Measurements from ENCODE around the gene SPEF1.
"Not testable (repeated sequence)": the region's sequence is repeated elsewhere in the genome, so short reads cannot be mapped to it uniquely, and the experiment has no call there.

SPEF1 gene

GRCh38 chr20:3798908-3799248 lies 17.6 kb upstream of the SPEF1 start:
- no peak overlapping the region for H3K27ac ChIP-seq (ENCODE audit: low read depth, low read length)
- no peak overlapping the region for H3K4me3 ChIP-seq (ENCODE audit: low read depth in 1 of 5, low read length in 5 of 5)
- H3K9me3 ChIP-seq (ENCODE audit: control insufficient read depth in 5 of 5, low read length in 5 of 5) = no peaks in the 10 kb centered on the region
- peaks cover 2 to 49% (median 24%) of the 10 kb centered on the region in 5 donors for H3K4me1 ChIP-seq (ENCODE audit: control insufficient read depth in 5 of 5, insufficient read depth in 5 of 5, low read length in 5 of 5)
- no peak overlapping the region for H3K9ac ChIP-seq (ENCODE audit: low read length in 5 of 5)
- peaks cover 0 to 43% (median 36%) of the 10 kb centered on the region in 5 donors for H3K36me3 ChIP-seq (ENCODE audit: control insufficient read depth in 5 of 5, insufficient read depth in 5 of 5, low read length in 5 of 5)
- H3K27me3 ChIP-seq (ENCODE audit: control insufficient read depth in 5 of 5, insufficient read depth in 4 of 5, low read length in 5 of 5) = no peaks in the 10 kb centered on the region

DNA sequence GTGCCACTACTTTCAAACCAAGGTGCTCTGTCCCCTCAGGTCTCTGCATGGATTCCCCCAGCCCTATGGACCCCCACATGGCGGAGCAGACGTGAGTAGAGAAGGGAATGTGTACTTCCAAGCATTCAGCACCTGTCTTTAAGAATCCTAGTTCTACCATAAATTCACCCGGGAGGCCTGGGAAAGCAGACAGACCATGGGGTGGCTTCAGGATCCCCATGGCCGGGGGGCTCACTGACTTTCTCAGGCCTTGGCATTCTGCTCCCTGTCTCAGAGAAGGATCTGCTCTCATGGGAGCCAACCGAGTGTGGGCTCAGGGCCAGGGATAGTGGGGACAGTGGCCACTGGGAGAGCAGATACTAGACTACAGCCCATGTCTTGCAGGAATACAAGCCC lies 17.1 kb upstream of the SPEF1 start:
- Histone ChIP-seq H3K9me3 (ENCODE audit: control insufficient read depth in 5 of 5, low read length in 5 of 5) (no peaks in the 10 kb centered on the region), H3K27ac (ENCODE audit: low read depth, low read length) (no peak overlapping the region), H3K36me3 (ENCODE audit: control insufficient read depth in 5 of 5, insufficient read depth in 5 of 5, low read length in 5 of 5) (peaks cover 0 to 38% (median 31%) of the 10 kb centered on the region in 5 donors), H3K9ac (ENCODE audit: low read length in 5 of 5) (no peak overlapping the region), H3K27me3 (ENCODE audit: control insufficient read depth in 5 of 5, insufficient read depth in 4 of 5, low read length in 5 of 5) (no peaks in the 10 kb centered on the region), H3K4me1 (ENCODE audit: control insufficient read depth in 5 of 5, insufficient read depth in 5 of 5, low read length in 5 of 5) (peaks cover 2 to 48% (median 24%) of the 10 kb centered on the region in 5 donors), H3K4me3 (ENCODE audit: low read depth in 1 of 5, low read length in 5 of 5) (no peak overlapping the region)

- Histone ChIP-seq H3K4me3 (ENCODE audit: low read depth in 1 of 5, low read length in 5 of 5) (peak overlapping the region in 1 of 5 donors; percentile 78), H3K27ac (ENCODE audit: low read depth, low read length) (no peak overlapping the region)
Measured at GRCh38 chr20:3797592-3798372, 16.5 kb upstream of the SPEF1 start.

DNA sequence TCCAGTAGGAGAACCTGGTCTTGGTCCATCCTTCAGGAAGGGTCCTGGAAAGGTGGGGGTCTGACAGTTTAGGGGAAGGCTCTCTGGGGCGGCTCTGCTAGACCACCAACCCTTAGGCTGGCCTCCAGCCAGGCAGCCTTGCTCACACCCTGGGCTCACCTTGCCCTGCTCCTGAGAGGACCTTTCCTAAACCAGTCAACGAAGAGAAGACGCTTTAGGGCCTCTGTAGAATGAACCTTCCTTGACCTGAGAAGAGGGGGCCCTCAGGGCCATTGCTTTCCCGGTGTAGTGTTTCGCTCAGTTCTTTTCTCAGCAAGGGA lies 15.9 kb upstream of the SPEF1 start:
- Histone ChIP-seq H3K4me3 (ENCODE audit: low read depth in 1 of 5, low read length in 5 of 5) (peak overlapping the region in 2 of 5 donors; percentile 78 to 90), H3K36me3 (ENCODE audit: control insufficient read depth in 5 of 5, insufficient read depth in 5 of 5, low read length in 5 of 5) (peaks cover 0 to 27% (median 21%) of the 10 kb centered on the region in 5 donors), H3K9ac (ENCODE audit: low read length in 5 of 5) (peak overlapping the region in 2 of 5 donors; percentile 19 to 59), H3K4me1 (ENCODE audit: control insufficient read depth in 5 of 5, insufficient read depth in 5 of 5, low read length in 5 of 5) (peaks cover 0 to 36% (median 18%) of the 10 kb centered on the region in 5 donors), H3K27me3 (ENCODE audit: control insufficient read depth in 5 of 5, insufficient read depth in 4 of 5, low read length in 5 of 5) (no peaks in the 10 kb centered on the region), H3K27ac (ENCODE audit: low read depth, low read length) (no peak overlapping the region), H3K9me3 (ENCODE audit: control insufficient read depth in 5 of 5, low read length in 5 of 5) (no peaks in the 10 kb centered on the region)

More at GRCh38 chr20:3797592-3798372, 16.5 kb upstream of the SPEF1 start:
- H3K4me1 ChIP-seq (ENCODE audit: control insufficient read depth in 5 of 5, insufficient read depth in 5 of 5, low read length in 5 of 5) = peaks cover 2 to 42% (median 24%) of the 10 kb centered on the region in 5 donors
- peaks cover 0 to 32% (median 25%) of the 10 kb centered on the region in 5 donors for H3K36me3 ChIP-seq (ENCODE audit: control insufficient read depth in 5 of 5, insufficient read depth in 5 of 5, low read length in 5 of 5)
- no peaks in the 10 kb centered on the region for H3K27me3 ChIP-seq (ENCODE audit: control insufficient read depth in 5 of 5, insufficient read depth in 4 of 5, low read length in 5 of 5)
- peak overlapping the region in 2 of 5 donors; percentile 19 to 59 for H3K9ac ChIP-seq (ENCODE audit: low read length in 5 of 5)
- no peaks in the 10 kb centered on the region for H3K9me3 ChIP-seq (ENCODE audit: control insufficient read depth in 5 of 5, low read length in 5 of 5)

DNA sequence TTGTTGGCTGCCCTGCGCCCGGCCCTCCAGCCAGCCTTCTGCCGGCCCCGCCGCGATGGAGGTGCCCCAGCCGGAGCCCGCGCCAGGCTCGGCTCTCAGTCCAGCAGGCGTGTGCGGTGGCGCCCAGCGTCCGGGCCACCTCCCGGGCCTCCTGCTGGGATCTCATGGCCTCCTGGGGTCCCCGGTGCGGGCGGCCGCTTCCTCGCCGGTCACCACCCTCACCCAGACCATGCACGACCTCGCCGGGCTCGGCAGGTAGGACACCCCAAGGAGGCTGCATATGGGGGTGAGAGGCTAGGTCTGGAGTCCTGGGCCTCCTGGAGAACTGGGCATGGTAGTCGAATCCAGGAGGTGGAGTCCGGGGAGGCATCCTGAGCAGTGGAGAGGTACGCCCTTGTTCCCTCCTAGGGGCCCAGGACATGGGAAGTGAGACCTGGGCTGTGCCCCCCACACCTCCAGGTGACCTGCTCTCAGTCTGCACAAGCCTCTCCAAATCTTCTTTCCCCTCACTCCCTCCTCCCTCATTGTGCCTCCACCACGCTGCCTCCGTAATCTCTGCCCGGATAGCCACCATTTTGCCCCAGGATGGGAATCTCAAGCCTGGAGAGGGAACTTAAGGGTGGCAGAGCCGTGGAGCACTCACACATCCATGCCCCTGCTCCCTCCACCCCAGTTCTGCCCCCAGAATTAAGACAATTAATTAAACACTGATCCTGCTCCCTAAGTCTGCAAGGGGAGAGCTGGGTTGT lies 15.4 kb upstream of the SPEF1 start:
- Histone ChIP-seq H3K27ac (ENCODE audit: low read depth, low read length) (no peak overlapping the region), H3K9ac (ENCODE audit: low read length in 5 of 5) (peak overlapping the region in 2 of 5 donors; percentile 39 to 59), H3K4me3 (ENCODE audit: low read depth in 1 of 5, low read length in 5 of 5) (peak overlapping the region; percentile 48 to 90 (median 63)), H3K36me3 (ENCODE audit: control insufficient read depth in 5 of 5, insufficient read depth in 5 of 5, low read length in 5 of 5) (peaks cover 0 to 22% (median 16%) of the 10 kb centered on the region in 5 donors), H3K27me3 (ENCODE audit: control insufficient read depth in 5 of 5, insufficient read depth in 4 of 5, low read length in 5 of 5) (no peaks in the 10 kb centered on the region), H3K9me3 (ENCODE audit: control insufficient read depth in 5 of 5, low read length in 5 of 5) (no peaks in the 10 kb centered on the region), H3K4me1 (ENCODE audit: control insufficient read depth in 5 of 5, insufficient read depth in 5 of 5, low read length in 5 of 5) (peaks cover 0 to 36% (median 17%) of the 10 kb centered on the region in 5 donors)

- H3K27ac ChIP-seq (ENCODE audit: low read depth, low read length) = peak within 1 kb of the TSS; percentile 88
- H3K9ac ChIP-seq (ENCODE audit: low read length in 5 of 5) = peak within 1 kb of the TSS in 4 of 5 donors; percentile 77 to 94 (median 88)
- peaks cover 0 to 13% (median 8%) of the 10 kb centered on the region in 5 donors for H3K36me3 ChIP-seq (ENCODE audit: control insufficient read depth in 5 of 5, insufficient read depth in 5 of 5, low read length in 5 of 5)
- H3K4me3 ChIP-seq (ENCODE audit: low read depth in 1 of 5, low read length in 5 of 5) = peak within 1 kb of the TSS; percentile 71 to 90 (median 78)
- no peaks in the 10 kb centered on the region for H3K9me3 ChIP-seq (ENCODE audit: control insufficient read depth in 5 of 5, low read length in 5 of 5)
- no peaks in the 10 kb centered on the region for H3K27me3 ChIP-seq (ENCODE audit: control insufficient read depth in 5 of 5, insufficient read depth in 4 of 5, low read length in 5 of 5)
- peaks cover 0 to 36% (median 17%) of the 10 kb centered on the region in 5 donors for H3K4me1 ChIP-seq (ENCODE audit: control insufficient read depth in 5 of 5, insufficient read depth in 5 of 5, low read length in 5 of 5)
Measured at GRCh38 chr20:3795511-3796468, 14.5 kb upstream of the SPEF1 start, which contains the start of gene CDC25B. Gene CDC25B (plus strand): TSS chr20:3796310. CDS start chr20:3796532, 222 bp downstream.

DNA sequence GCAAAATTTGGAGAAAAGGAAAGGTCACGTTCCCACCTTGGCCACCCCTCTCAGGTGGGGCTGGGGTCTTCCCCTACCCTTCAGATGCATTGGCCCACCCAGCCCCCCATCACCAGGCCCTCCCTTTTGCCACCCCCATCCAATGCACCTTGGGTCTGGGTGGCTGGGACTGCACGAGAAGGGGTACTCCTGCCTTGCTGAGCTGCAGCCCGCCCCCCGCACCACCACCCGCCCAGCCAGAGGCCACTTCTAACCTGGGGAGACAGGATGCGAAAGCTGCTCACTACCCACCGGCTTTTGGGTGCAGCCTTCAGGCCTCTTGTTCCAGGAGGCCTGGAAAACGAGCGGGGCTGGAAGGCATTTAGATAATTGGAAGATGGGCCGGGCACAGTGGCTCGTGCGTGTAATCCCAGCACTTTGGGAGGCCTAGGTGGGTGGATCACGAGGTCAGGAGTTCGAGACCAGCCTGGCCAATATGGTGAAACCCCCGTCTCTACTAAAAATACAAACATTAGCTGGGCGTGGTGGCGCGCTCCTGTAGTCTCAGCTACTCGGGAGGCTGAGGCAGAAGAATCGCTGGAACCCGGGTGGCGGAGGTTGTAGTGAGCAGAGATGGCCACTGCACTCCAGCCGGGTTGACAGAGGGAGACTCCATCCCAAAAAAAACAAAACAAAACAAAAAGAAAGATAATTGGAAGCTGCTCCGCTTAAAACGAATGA lies 13.6 kb upstream of the SPEF1 start:
- Histone ChIP-seq H3K27ac (ENCODE audit: low read depth, low read length) (peak overlapping the region; percentile 88), H3K9ac (ENCODE audit: low read length in 5 of 5) (peak overlapping the region in 3 of 5 donors; percentile 77 to 94 (median 85)), H3K27me3 (ENCODE audit: control insufficient read depth in 5 of 5, insufficient read depth in 4 of 5, low read length in 5 of 5) (no peaks in the 10 kb centered on the region), H3K9me3 (ENCODE audit: control insufficient read depth in 5 of 5, low read length in 5 of 5) (no peaks in the 10 kb centered on the region), H3K4me3 (ENCODE audit: low read depth in 1 of 5, low read length in 5 of 5) (peak overlapping the region; percentile 71 to 90 (median 78)), H3K36me3 (ENCODE audit: control insufficient read depth in 5 of 5, insufficient read depth in 5 of 5, low read length in 5 of 5) (peaks cover 0 to 6% (median 3%) of the 10 kb centered on the region in 5 donors), H3K4me1 (ENCODE audit: control insufficient read depth in 5 of 5, insufficient read depth in 5 of 5, low read length in 5 of 5) (peaks cover 0 to 36% (median 17%) of the 10 kb centered on the region in 5 donors)

DNA sequence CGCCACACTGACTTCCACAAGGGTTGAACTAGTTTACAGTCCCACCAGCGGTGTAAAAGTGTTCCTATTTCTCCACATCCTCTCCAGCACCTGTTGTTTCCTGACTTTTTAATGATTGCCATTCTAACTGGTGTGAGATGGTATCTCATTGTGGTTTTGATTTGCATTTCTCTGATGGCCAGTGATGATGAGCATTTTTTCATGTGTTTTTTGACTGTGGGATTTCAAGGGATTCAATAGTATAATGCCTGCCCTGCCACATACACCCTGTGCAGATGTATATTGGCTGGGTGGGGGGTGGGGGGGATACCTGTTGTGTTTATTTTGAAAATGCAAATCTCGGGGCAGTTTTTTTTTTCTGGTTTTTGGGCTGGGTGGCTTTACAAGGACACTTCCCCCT lies 12.9 kb upstream of the SPEF1 start:
- not testable (repeated sequence) for H3K27ac ChIP-seq (ENCODE audit: low read depth, low read length)
- peaks cover 0 to 35% (median 17%) of the 10 kb centered on the region in 5 donors for H3K4me1 ChIP-seq (ENCODE audit: control insufficient read depth in 5 of 5, insufficient read depth in 5 of 5, low read length in 5 of 5)

DNA sequence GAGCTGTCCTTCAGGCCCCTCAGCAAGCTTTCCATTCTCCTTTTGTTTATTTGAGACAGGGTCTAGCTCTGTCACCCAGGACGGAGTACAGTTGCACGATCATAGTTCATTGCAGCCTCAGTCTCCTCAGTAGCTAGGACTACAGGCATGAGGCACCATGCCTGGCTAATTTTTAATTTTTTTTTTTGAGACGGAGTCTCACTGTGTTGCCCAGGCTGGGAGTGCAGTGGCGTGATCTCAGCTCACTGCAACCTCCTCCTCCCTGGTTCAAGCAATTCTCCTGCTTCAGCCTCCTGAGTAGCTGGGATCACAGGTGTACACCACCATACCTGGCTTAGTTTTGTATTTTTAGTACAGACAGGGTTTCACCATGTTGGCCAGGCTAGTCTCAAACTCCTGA lies 8.0 kb upstream of the SPEF1 start:
- H3K9ac ChIP-seq (ENCODE audit: low read length in 5 of 5); H3K27me3 ChIP-seq (ENCODE audit: control insufficient read depth in 5 of 5, insufficient read depth in 4 of 5, low read length in 5 of 5); H3K36me3 ChIP-seq (ENCODE audit: control insufficient read depth in 5 of 5, insufficient read depth in 5 of 5, low read length in 5 of 5); H3K4me3 ChIP-seq (ENCODE audit: low read depth in 1 of 5, low read length in 5 of 5); H3K27ac ChIP-seq (ENCODE audit: low read depth, low read length); H3K9me3 ChIP-seq (ENCODE audit: control insufficient read depth in 5 of 5, low read length in 5 of 5): not testable (repeated sequence)
- H3K4me1 ChIP-seq (ENCODE audit: control insufficient read depth in 5 of 5, insufficient read depth in 5 of 5, low read length in 5 of 5) = peaks cover 4 to 28% (median 24%) of the 10 kb centered on the region in 5 donors

More for the DNA sequence above, 12.9 kb upstream of the SPEF1 start:
- not testable (repeated sequence) for H3K27me3 ChIP-seq (ENCODE audit: control insufficient read depth in 5 of 5, insufficient read depth in 4 of 5, low read length in 5 of 5); H3K9ac ChIP-seq (ENCODE audit: low read length in 5 of 5); H3K9me3 ChIP-seq (ENCODE audit: control insufficient read depth in 5 of 5, low read length in 5 of 5); H3K36me3 ChIP-seq (ENCODE audit: control insufficient read depth in 5 of 5, insufficient read depth in 5 of 5, low read length in 5 of 5); H3K4me3 ChIP-seq (ENCODE audit: low read depth in 1 of 5, low read length in 5 of 5)
